ENCODE results near the gene MTHFS.

- TF ChIP-seq, protein P1, sequence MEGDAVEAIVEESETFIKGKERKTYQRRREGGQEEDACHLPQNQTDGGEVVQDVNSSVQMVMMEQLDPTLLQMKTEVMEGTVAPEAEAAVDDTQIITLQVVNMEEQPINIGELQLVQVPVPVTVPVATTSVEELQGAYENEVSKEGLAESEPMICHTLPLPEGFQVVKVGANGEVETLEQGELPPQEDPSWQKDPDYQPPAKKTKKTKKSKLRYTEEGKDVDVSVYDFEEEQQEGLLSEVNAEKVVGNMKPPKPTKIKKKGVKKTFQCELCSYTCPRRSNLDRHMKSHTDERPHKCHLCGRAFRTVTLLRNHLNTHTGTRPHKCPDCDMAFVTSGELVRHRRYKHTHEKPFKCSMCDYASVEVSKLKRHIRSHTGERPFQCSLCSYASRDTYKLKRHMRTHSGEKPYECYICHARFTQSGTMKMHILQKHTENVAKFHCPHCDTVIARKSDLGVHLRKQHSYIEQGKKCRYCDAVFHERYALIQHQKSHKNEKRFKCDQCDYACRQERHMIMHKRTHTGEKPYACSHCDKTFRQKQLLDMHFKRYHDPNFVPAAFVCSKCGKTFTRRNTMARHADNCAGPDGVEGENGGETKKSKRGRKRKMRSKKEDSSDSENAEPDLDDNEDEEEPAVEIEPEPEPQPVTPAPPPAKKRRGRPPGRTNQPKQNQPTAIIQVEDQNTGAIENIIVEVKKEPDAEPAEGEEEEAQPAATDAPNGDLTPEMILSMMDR (IDR thresholded peaks at IDR 0.05 in 8 of 11, conservative IDR thresholded peaks at IDR 0.05 in 3 of 11), result no peak
- no peak for TF ChIP-seq POLR2A (IDR thresholded peaks at IDR 0.05)
- no peak for TF ChIP-seq POLR2AphosphoS5 (IDR thresholded peaks at IDR 0.05)
These were observed 80.2 kb downstream of the MTHFS start for GRCh38 chr15:79816571-79816970.

Data from spleen (tissue), 7 donors.